ENCODE results near the gene TRAK2.
A peak's percentile ranks its signal among the peaks of the same experiment; 100 is the strongest.

DNA sequence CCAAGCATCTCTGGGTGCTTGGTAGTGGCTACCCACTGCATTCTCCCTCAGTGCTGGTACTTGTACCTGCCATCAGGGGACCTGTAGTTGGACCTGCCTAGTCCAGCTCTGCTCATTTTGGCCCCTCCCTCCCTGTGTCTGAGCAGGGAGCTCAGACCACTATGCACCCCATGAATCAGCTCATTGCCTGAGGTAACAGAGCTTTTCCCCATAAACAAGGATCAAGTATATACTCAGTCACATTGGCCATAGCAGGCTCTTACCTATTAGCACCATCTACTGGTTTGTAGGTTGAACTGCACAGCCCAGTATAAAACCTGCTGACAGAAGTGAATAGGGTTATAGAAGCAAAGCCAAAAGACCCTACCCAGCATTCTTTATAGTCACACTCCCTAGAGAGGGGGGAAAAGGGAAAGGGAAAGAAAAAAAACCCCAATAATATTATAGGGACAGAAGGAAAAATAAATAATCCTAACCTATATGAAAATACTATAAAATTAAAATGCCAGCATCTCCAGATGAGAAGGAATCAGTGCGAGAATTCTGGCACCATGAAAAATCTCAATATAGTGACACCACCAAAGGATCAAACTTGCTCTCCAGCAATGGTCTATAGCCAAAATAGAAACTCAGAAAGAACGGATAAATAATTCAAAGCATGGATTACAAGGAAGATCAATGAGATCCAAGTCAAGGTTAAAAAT is 87.2 kb downstream of the TRAK2 start:
- TF ChIP-seq, protein P1, sequence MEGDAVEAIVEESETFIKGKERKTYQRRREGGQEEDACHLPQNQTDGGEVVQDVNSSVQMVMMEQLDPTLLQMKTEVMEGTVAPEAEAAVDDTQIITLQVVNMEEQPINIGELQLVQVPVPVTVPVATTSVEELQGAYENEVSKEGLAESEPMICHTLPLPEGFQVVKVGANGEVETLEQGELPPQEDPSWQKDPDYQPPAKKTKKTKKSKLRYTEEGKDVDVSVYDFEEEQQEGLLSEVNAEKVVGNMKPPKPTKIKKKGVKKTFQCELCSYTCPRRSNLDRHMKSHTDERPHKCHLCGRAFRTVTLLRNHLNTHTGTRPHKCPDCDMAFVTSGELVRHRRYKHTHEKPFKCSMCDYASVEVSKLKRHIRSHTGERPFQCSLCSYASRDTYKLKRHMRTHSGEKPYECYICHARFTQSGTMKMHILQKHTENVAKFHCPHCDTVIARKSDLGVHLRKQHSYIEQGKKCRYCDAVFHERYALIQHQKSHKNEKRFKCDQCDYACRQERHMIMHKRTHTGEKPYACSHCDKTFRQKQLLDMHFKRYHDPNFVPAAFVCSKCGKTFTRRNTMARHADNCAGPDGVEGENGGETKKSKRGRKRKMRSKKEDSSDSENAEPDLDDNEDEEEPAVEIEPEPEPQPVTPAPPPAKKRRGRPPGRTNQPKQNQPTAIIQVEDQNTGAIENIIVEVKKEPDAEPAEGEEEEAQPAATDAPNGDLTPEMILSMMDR (IDR thresholded peaks at IDR 0.05): peak; percentile 67
- TF ChIP-seq MEF2A (IDR thresholded peaks at IDR 0.05; ENCODE audit: borderline replicate concordance, low read depth) (no peak), JUND (IDR thresholded peaks at IDR 0.05) (no peak), EZH2phosphoT487 (IDR thresholded peaks at IDR 0.05; ENCODE audit: borderline replicate concordance, low read depth) (no peak), SMC3 (IDR thresholded peaks at IDR 0.05; ENCODE audit: low read depth, low read length) (peak; percentile 55; the same call in 1 of the 2 replicates)
